Middle frontal gyrus (tissue), 1 donor: ENCODE data around the gene GSG1L.
"Not testable (repeated sequence)": the region's sequence is repeated elsewhere in the genome, so short reads cannot be mapped to it uniquely, and the experiment has no call there.

ENCODE experiments used
- DNase-seq: peaks from one replicate; pipeline ENCODE4 v3.0.0-alpha.2; 2015; ENCODE audit warnings: low spot score; ENCODE audit errors: extremely low spot score

The GSG1L gene

GRCh38 chr16:27907457-27907972, 156.0 kb downstream of the GSG1L start:
- no peak for DNase-seq

- DNase-seq, result no peak
Observed at GRCh38 chr16:27906883-27907282, 156.6 kb downstream of the GSG1L start.

GRCh38 chr16:27903046-27903655, 160.4 kb downstream of the GSG1L start:
- no peak for DNase-seq

- no peak for DNase-seq
Observed at GRCh38 chr16:27902551-27902950, 161.0 kb downstream of the GSG1L start.

GRCh38 chr16:27901956-27902355, 161.6 kb downstream of the GSG1L start:
- no peak for DNase-seq

- no peak for DNase-seq
Observed at GRCh38 chr16:27899736-27900135, 163.8 kb downstream of the GSG1L start.

- DNase-seq, result no peak
Observed at GRCh38 chr16:27894386-27894785, 169.1 kb downstream of the GSG1L start.

GRCh38 chr16:27892879-27893278, 170.6 kb downstream of the GSG1L start:
- DNase-seq, result no peak

- DNase-seq, result no peak
Observed at GRCh38 chr16:27890866-27891265, 172.6 kb downstream of the GSG1L start.

- no peak for DNase-seq
Observed at GRCh38 chr16:27890006-27890405, 173.5 kb downstream of the GSG1L start.

GRCh38 chr16:27883576-27883975, 179.9 kb downstream of the GSG1L start:
- no peak for DNase-seq

GRCh38 chr16:27880287-27880686, 183.2 kb downstream of the GSG1L start:
- DNase-seq, result no peak

- no peak for DNase-seq
Observed at GRCh38 chr16:27879601-27880247, 183.8 kb downstream of the GSG1L start.

- DNase-seq, result not testable (repeated sequence)
Observed at GRCh38 chr16:27872627-27873026, 190.9 kb downstream of the GSG1L start.

- no peak for DNase-seq
Observed at GRCh38 chr16:27870116-27870798, 193.3 kb downstream of the GSG1L start.

- DNase-seq, result no peak
Observed at GRCh38 chr16:27869411-27869810, 194.1 kb downstream of the GSG1L start.

GRCh38 chr16:27868180-27868579, 195.3 kb downstream of the GSG1L start:
- no peak for DNase-seq

GRCh38 chr16:27867122-27868110, 196.1 kb downstream of the GSG1L start:
- no peak for DNase-seq

GRCh38 chr16:27863377-27863776, 200.1 kb downstream of the GSG1L start:
- DNase-seq, result no peak

GRCh38 chr16:27862953-27863352, 200.6 kb downstream of the GSG1L start:
- DNase-seq, result no peak

GRCh38 chr16:27860091-27860490, 203.4 kb downstream of the GSG1L start:
- no peak for DNase-seq
